Measurements from ENCODE around the gene TNS1. TPM values are rescaled to one million over a fixed set of nuclear protein-coding genes. Genes with fewer than 3 reads are reported as not detected.

The TNS1 gene
- total and polyA plus RNA-seq, 9 of the 15 experiments (the other 6 are each of a cell fraction or from before 2014, with no cell fraction given), result 0.13 to 2.7 (median 0.77) TPM

DNA sequence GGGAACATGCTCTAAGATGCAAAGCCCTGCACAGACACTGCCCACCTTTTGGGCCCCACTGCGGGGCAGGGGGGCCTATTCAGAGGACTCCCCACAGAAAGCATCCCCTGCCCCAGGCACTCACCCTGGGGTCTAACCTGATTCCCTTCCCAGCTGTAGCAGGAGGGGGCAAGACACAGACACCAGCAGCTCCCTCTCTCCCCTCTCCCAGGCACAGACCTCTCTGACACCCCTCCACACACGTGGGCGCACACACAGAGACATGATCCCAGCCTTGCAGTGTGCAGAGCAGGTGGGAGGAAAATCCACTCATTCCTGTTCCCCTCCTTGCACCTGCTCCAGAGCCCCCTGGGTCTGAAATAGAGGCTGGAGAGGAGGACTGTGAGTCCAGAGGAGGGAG is 10.7 kb downstream of the TNS1 start:
- in situ Hi-C loops (cut with MboI) (no loop called here), intact Hi-C loops (cut with micrococcal nuclease) (no loop called here)
- ChIA-PET CTCF (ENCODE audit: low intra/inter-chr PET ratio) (no interaction called here), POLR2A (no interaction called here)
- DNase-seq (ENCODE audit: extremely low read depth in 1 of 4, low spot score in 3 of 4) (no peak), FAIRE-seq (no peak), ATAC-seq (no peak)
- 0% methylated on average over 2 of the region's 3 CpGs for WGBS (ENCODE audit: insufficient coverage, low coverage, missing lambda C conversion rate)
- Histone ChIP-seq H4K20me1 (replicated peaks; ENCODE audit: control insufficient read depth, insufficient read depth, low read length) (0 out of 2 replicates have a peak, but pooled peaks cover 4% of the 10 kb centered on the region), H3K79me2 (ENCODE audit: control insufficient read depth, insufficient read depth, low read length) (no peaks in the 10 kb centered on the region), H3K4me3 (no peak overlapping the region), H3K4me2 (ENCODE audit: insufficient read depth, low read length) (no peak overlapping the region), H3K9me3 (replicated peaks; ENCODE audit: control insufficient read depth, insufficient read depth, low read depth, low read length) (no peaks in the 10 kb centered on the region), H3K36me3 (ENCODE audit: control insufficient read depth, insufficient read depth, low read length) (no peaks in the 10 kb centered on the region), H3K27me3 (ENCODE audit: control insufficient read depth in 2 of 2, insufficient read depth in 2 of 2, low read length in 2 of 2) (peaks cover 0 to 20% of the 10 kb centered on the region in 2 experiments; a peak in 2 of 5 replicates), H3K9ac (ENCODE audit: insufficient read depth in 1 of 2, low read depth in 2 of 2, low read length in 2 of 2) (no peak overlapping the region), H3K27ac (ENCODE audit: extremely low read depth, low read depth, low read length) (no peak overlapping the region), H2AFZ (ENCODE audit: low read depth, low read length) (no peak overlapping the region), H3K4me1 (replicated peaks in 1 of 2; ENCODE audit: control insufficient read depth in 2 of 2, insufficient read depth in 2 of 2, low read length in 2 of 2) (no peaks in the 10 kb centered on the region), H3K9me1 (ENCODE audit: control insufficient read depth, insufficient read depth, low read length) (no peaks in the 10 kb centered on the region)
- no TSS peak for BruUV-seq (replicated peaks)
- TF ChIP-seq MEF2A (IDR thresholded peaks at IDR 0.05; ENCODE audit: control insufficient read depth, low read depth, low read length) (no peak), KLF13 (tag; IDR thresholded peaks at IDR 0.05; ENCODE audit: borderline replicate concordance, low read depth) (no peak), NR3C1 (CRISPR knock-in tag; IDR thresholded peaks at IDR 0.05) (no peak), C11orf30 (IDR thresholded peaks at IDR 0.05; ENCODE audit: low read depth) (no peak), CREBBP (IDR thresholded peaks at IDR 0.05; ENCODE audit: low read depth, low read length) (no peak), EZH2 (IDR thresholded peaks at IDR 0.05; ENCODE audit: borderline replicate concordance, low read depth, low read length) (no peak), KHSRP (IDR thresholded peaks at IDR 0.05) (no peak), NELFE (IDR thresholded peaks at IDR 0.05; ENCODE audit: insufficient read depth, insufficient read length) (no peak), KDM1A (IDR thresholded peaks at IDR 0.05) (no peak), BRD9 (IDR thresholded peaks at IDR 0.05; ENCODE audit: low read depth, partially characterized antibody) (no peak), CBX5 (IDR thresholded peaks at IDR 0.05; ENCODE audit: borderline replicate concordance, low read depth) (no peak)
- TF ChIP-seq, protein P1, sequence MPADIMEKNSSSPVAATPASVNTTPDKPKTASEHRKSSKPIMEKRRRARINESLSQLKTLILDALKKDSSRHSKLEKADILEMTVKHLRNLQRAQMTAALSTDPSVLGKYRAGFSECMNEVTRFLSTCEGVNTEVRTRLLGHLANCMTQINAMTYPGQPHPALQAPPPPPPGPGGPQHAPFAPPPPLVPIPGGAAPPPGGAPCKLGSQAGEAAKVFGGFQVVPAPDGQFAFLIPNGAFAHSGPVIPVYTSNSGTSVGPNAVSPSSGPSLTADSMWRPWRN (IDR thresholded peaks at IDR 0.05; ENCODE audit: low read depth), result no peak
- TF ChIP-seq, protein P2, sequence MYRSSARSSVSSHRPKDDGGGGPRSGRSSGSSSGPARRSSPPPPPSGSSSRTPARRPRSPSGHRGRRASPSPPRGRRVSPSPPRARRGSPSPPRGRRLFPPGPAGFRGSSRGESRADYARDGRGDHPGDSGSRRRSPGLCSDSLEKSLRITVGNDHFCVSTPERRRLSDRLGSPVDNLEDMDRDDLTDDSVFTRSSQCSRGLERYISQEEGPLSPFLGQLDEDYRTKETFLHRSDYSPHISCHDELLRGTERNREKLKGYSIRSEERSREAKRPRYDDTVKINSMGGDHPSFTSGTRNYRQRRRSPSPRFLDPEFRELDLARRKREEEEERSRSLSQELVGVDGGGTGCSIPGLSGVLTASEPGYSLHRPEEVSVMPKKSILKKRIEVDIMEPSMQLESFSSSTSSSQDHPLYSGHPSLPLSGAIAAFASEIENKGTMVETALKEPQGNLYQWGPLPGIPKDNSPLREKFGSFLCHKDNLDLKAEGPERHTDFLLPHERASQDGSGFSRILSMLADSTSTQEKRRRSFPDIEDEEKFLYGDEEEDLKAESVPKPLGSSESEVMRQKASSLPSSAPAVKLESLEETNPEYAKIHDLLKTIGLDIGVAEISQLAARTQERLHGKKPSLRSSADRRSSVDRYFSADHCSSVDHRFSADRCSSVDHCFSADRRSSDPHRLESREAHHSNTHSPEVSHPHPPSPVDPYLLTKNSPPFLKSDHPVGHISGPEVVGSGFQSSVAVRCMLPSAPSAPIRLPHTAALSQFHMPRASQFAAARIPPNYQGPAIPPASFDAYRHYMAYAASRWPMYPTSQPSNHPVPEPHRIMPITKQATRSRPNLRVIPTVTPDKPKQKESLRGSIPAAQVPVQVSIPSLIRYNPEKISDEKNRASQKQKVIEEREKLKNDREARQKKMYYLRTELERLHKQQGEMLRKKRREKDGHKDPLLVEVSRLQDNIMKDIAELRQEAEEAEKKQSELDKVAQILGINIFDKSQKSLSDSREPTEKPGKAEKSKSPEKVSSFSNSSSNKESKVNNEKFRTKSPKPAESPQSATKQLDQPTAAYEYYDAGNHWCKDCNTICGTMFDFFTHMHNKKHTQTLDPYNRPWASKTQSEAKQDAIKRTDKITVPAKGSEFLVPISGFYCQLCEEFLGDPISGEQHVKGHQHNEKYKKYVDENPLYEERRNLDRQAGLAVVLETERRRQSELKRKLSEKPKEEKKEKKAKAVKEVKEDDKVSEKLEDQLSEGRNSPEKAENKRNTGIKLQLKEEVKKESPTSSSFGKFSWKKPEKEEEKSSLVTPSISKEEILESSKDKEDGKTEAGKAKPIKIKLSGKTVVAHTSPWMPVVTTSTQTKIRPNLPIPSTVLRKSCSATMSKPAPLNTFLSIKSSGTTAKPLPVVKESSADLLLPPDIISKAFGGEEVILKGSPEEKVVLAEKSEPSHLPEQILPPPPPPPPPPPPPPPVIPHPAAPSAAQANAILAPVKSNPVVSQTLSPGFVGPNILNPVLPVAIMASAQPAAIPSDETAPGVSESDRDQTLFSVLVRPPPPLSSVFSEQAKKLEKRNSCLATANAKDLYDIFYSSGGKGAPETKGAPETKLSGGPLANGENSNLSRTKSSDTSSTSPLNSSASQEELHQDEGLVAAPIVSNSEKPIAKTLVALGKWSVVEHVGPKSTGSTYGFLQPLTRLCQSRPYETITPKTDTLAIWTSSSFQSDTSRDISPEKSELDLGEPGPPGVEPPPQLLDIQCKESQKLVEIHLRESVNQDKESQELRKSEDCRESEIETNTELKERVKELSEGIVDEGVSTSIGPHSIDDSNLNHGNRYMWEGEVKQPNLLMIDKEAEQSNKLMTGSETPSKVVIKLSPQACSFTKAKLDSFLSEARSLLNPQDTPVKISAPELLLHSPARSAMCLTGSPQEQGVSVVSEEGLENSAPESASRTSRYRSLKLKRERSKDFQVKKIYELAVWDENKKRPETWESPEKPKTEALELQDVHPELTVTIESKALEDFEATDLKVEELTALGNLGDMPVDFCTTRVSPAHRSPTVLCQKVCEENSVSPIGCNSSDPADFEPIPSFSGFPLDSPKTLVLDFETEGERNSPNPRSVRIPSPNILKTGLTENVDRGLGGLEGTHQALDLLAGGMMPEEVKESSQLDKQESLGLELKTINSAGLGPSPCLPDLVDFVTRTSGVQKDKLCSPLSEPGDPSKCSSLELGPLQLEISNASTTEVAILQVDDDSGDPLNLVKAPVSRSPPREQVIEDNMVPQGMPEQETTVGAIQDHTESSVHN (IDR thresholded peaks at IDR 0.05; ENCODE audit: borderline replicate concordance in 1 of 2, low read depth in 1 of 2), result no peak
- TF ChIP-seq, protein P3, sequence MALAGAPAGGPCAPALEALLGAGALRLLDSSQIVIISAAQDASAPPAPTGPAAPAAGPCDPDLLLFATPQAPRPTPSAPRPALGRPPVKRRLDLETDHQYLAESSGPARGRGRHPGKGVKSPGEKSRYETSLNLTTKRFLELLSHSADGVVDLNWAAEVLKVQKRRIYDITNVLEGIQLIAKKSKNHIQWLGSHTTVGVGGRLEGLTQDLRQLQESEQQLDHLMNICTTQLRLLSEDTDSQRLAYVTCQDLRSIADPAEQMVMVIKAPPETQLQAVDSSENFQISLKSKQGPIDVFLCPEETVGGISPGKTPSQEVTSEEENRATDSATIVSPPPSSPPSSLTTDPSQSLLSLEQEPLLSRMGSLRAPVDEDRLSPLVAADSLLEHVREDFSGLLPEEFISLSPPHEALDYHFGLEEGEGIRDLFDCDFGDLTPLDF (CRISPR knock-in tag; IDR thresholded peaks at IDR 0.05), result no peak

All from K562 (cell line).